22Rv1 (cell line): ENCODE data around the gene HES4.

Experiments
- ZFX ChIP-seq: fragments of 450-650 bp; IDR thresholded peaks from 2 replicates; pipeline ENCODE4 v1.6.1; 2017; ENCODE audit warnings: antibody characterized with exemption, borderline replicate concordance
- TF ChIP-seq, protein P1 (sequence below): fragments of 450-650 bp; IDR thresholded peaks from 2 replicates; pipeline ENCODE4 v1.5.1; 2017; ENCODE audit warnings: mild to moderate bottlenecking

DNA sequence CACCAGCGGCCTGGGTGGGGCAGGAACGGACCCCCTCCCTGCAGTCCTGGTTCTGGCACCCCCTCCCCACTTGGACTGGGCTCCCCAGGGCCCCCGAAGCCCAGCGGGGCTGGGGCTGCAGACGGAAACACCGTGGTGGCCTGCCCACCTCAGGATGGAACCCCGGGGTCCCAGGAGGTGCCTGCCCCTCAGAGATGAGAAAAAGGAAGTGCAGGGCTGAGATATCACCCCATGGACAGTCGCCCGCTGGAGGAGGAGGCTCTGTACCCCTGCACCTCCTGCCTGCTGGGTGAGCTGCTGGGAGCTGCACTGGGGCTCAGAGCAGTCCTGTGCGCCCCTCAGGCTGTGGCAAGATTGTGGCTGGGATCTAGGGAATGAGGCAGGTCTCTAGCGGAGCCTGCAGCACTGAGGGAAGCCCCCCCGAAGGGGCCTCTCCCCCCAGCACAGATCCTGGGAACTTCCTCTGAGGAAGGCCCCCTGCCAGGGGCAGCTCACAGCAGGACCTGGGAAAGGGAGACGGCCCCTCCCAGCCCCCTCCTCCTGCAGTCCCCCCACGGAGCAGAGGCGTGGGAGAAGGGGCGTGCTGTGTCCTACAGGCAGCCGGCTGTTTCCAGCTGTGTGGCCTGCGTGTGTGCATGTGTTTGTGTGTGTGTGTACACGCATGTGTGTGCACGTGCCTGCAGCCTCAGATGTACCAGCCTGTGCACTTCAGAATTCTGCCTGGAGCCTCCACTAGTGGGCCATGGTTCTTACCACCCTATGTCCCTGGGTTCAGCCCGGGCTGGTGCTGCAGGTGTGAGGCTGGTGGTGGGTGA lies 26.9 kb upstream of the HES4 start:
- TF ChIP-seq, protein P1, sequence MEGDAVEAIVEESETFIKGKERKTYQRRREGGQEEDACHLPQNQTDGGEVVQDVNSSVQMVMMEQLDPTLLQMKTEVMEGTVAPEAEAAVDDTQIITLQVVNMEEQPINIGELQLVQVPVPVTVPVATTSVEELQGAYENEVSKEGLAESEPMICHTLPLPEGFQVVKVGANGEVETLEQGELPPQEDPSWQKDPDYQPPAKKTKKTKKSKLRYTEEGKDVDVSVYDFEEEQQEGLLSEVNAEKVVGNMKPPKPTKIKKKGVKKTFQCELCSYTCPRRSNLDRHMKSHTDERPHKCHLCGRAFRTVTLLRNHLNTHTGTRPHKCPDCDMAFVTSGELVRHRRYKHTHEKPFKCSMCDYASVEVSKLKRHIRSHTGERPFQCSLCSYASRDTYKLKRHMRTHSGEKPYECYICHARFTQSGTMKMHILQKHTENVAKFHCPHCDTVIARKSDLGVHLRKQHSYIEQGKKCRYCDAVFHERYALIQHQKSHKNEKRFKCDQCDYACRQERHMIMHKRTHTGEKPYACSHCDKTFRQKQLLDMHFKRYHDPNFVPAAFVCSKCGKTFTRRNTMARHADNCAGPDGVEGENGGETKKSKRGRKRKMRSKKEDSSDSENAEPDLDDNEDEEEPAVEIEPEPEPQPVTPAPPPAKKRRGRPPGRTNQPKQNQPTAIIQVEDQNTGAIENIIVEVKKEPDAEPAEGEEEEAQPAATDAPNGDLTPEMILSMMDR: no peak
- TF ChIP-seq ZFX: no peak
